Inferior parietal cortex (tissue), 1 donor: Measurements from ENCODE around the gene EPHA1.

ENCODE experiments used
- DNase-seq: peaks from one replicate; pipeline ENCODE4 v3.0.0-alpha.2; 2016; ENCODE audit errors: extremely low spot score

The EPHA1 gene

GRCh38 chr7:143389316-143390103, 19.1 kb downstream of the EPHA1 start:
- no peak for DNase-seq

- DNase-seq, result no peak
Measured at GRCh38 chr7:143388491-143389101, 20.1 kb downstream of the EPHA1 start.

DNA sequence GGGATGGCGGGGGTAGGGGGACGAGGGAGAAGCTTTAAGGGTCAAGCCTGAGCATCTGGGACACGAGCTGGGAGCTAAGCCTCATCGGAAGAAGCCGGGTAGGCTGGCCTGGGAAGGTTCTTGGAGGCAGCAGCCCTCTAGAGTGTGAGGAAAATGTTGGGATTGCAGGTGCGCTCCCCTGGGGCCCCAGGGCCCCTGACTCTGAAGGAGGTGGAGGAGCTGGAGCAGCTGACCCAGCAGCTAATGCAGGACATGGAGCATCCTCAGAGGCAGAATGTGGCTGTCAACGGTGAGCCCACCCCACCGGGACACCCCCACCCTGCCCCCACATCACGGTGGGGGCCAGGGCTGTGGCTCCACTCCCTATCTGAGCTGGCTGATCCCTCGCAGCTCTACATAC, 20.6 kb downstream of the EPHA1 start:
- DNase-seq, result no peak

GRCh38 chr7:143387156-143387975, 21.3 kb downstream of the EPHA1 start:
- no peak for DNase-seq

GRCh38 chr7:143385891-143386781, 22.5 kb downstream of the EPHA1 start:
- DNase-seq, result no peak

DNA sequence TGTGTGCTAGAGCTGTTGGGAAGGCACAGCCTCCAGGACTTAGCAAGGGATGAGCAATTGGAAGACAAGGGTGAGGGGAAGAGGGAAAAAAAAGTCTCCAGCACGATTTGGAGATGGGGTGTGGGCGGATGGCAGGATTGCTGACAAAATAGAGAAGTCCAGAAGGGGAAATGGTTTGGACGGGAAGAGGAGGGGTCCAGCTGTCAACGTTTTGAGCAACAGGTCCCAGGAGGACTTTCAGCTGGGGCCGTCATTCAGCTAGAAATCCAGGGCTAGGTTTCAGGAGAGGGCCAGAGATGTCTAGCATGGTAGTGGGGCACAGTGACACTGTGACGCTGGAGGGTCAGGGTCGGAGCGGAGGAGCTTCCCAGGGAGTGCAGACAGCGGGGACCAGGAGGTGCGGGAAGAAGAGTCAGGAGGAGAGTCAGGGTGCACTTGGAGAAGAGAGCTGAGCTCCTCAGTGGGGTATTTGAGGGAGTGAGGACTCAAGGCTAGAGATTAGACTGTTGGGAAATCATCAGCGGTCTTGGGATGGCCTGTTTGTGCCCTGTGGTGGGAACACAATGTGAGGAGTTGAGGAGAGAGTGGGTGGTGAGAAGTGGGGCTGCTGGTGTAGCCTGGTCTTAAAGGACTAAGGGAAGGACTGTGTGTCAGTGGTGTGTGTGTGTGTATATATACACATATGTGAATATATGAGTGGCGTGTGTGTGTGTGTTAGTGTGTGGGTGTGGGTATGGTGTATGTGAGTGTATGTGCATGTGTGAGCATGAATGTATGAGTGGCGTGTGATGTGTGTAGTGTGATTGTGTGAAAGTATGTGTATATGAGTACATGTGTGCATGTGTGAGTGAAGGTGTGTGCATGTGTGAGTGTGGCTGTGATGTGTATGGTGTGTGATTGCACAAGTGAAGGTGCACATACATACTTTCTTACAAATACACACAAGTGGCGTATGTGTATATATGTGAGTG, 23.7 kb downstream of the EPHA1 start:
- no peak for DNase-seq

- no peak for DNase-seq
Measured at GRCh38 chr7:143384148-143384547, 24.5 kb downstream of the EPHA1 start.

- DNase-seq, result no peak
Measured at GRCh38 chr7:143383642-143383957, 25.1 kb downstream of the EPHA1 start.

DNA sequence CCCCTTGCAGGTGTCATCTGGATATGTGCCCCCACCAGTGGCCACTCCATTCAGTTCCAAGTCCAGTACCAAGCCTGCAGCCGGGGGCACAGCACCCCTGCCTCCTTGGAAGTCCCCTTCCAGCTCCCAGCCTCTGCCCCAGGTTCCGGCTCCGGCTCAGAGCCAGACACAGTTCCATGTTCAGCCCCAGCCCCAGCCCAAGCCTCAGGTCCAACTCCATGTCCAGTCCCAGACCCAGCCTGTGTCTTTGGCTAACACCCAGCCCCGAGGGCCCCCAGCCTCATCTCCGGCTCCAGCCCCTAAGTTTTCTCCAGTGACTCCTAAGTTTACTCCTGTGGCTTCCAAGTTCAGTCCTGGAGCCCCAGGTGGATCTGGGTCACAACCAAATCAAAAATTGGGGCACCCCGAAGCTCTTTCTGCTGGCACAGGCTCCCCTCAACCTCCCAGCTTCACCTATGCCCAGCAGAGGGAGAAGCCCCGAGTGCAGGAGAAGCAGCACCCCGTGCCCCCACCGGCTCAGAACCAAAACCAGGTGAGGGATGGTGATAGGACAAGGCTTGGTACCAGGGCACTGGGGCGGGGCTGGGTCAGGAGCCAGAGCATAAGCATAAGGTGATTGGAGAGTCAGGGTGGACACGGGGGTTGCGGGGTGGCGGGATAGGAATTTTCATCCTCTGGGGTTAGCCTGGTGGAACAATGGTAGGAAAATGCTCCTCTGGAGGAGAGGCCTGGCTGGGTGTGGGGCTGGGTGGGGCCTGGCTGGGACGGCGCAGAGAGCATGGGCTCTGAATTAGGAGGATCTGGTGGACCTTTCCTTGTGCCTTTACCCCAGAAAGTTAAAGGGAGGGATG, 25.6 kb downstream of the EPHA1 start:
- no peak for DNase-seq

DNA sequence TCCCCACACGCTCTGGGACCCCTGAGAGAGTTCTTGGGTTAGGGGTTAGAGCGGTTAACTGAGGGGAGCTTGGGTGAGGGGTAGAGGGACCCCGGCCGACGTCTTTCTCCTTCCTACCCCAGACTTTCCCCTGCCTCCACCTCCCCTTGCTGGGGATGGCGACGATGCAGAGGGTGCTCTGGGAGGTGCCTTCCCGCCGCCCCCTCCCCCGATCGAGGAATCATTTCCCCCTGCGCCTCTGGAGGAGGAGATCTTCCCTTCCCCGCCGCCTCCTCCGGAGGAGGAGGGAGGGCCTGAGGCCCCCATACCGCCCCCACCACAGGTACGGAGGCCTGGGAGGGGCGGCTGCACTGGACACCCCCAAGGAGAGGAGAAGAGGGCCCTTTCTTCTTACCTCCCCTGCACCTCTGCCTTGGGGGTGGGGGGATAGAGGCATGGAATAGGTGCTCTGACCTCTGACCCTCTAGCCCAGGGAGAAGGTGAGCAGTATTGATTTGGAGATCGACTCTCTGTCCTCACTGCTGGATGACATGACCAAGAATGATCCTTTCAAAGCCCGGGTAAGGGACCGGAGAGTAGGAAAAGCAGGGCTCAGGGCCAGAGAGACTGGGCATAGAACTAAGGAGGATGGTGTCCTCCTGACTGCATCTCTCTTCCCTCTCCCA, 26.4 kb downstream of the EPHA1 start:
- no peak for DNase-seq

DNA sequence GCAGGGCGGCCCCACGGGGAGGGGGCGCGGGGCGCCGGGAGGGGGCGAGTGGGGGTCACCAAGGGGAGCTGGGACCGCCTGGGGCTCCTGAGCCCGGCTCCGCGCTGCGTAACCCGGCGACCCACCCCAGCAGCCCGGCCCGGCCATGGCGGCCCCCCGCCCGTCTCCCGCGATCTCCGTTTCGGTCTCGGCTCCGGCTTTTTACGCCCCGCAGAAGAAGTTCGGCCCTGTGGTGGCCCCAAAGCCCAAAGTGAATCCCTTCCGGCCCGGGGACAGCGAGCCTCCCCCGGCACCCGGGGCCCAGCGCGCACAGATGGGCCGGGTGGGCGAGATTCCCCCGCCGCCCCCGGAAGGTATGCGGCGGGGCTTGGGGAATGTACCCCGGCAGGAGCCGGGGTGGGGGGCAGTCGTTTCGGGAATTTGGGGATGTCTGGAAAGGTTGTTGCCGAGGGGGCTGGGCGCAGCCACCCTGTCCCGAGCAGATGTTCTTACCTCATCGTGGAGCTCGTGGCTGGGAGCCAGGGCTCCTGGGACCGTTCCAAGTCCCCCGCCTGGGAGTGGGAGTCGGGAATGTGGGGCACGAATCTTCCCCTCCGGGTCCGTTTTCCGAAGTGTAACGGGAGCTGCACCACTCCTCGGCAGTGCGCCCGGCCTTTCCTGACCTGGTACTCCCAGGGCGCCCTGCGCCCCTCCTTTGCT, 27.1 kb downstream of the EPHA1 start:
- no peak for DNase-seq

DNA sequence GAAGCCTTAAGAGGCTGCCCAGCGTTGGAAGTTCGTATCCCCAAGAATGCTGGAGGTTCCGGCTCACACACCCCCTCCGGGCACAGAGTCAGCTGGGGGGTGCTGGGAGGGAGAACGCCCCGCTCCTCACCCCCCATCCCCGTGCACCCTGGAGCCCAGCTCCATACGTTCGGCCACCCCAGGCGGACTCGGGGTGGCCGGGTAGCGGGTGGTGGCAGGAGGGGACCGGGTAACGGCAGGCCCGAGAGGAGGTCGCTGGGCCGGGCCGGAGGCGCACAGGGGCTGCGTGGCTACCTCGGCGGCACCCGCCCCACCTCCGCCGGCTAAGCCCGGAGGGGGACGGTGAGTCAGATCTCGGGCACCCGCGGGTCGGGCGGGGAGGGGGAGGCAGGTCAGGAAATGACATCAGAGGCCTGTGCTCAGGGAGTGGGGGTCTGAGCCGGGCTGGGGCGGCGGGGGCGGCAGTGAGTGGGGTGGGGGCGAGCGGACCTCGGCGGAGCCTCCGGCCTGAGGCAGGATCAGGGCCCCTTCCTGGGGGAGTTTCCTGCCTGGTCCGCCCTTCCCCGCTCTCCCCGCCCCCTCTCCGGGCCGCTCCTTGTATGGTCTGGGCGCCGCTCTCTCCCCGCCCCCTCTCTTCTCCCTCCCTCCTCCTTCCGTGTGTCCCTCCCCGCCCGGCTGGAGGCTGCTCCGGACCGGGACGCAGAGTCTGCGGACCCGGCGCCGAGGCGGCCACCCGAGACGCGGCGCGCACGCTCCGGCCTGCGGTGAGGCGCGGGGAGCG, 27.8 kb downstream of the EPHA1 start, which contains the start of gene ZYX:
TSS of gene ZYX (plus strand) at position 700 of the 781 bp plus-strand sequence. CDS start 227 bp downstream, outside the sequence.
- peak; percentile 70 for DNase-seq

DNA sequence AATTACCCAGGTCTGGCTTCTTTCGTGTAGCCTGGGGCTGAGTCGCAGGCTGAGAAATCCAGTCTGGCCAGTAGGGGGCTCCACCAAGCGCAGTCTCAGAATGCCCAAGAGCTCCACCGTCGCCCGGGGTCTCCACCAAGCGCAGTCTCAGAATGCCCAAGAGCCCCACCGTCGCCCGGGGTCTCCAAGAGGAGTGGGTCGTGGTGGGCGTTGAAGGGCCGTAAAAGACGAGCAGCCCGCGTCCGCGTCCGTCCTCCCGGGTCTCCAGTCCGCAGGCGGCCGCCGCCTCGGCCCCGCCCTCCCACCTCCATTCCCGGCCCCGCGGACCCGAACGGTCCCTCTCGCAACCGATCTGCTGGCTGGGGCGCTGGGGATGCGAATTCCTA, 28.4 kb downstream of the EPHA1 start:
- peak; percentile 89 for DNase-seq

DNA sequence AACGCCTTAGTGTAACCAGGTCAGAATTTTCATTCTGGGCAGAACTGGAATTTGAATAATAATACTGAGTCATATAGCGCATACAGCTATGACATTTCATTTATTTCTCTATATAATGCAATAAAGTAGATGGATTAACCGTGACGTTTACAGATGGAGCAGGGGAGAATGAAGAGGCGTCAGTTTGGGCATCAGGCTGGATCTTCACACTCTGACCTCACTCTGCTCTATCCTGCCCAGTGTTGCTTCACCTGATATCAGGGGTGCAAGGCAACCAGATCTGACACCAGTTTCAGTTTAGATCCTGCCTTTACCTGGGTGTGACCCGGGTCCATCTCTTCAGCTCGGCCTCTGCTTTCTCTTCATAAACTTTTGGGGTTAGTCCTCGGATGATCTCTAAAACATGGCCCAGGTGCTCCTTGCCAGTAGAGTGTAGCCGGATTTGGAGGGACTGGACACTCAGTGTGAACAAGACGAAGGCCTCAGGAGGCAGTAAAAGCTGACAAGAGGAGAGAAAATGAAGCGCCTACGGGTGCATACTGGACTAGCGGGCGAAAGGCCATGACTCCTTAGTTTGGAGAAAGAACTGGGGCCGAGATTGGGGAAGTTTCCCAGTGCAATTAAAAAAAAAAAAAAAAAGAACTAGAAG, 28.9 kb downstream of the EPHA1 start:
- no peak for DNase-seq

DNA sequence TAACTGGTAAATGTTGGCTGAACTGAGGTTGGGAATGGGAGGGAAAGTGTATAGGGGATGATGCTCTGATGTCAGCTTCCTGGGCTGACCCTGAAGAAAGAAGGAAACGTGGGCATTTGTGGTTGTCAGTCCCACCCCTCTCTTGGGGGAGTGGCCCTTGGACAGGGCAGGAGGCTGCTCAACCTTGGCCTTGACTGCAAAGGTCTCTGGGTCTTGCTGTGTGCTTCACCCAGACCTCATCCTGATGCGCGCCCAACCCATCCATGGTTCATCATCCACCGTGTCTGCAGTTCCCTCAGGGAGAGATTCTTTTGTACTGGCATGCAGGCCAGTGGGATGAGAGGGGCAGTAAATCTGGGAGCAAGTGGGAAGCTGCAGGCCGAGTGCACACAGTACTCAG, 32.3 kb downstream of the EPHA1 start:
- no peak for DNase-seq

- no peak for DNase-seq
Measured at GRCh38 chr7:143375298-143376034, 33.2 kb downstream of the EPHA1 start.
